GM21360 (cell line): Measurements from ENCODE around the gene CPXM2.

Source experiments
- ATAC-seq: cut with Tn5 transposase; IDR thresholded peaks from one replicate; pipeline ENCODE4 v1.9.1; 2021; ENCODE audit warnings: mild to moderate bottlenecking, moderate library complexity; ENCODE audit not compliant: unreplicated experiment

Gene CPXM2

DNA sequence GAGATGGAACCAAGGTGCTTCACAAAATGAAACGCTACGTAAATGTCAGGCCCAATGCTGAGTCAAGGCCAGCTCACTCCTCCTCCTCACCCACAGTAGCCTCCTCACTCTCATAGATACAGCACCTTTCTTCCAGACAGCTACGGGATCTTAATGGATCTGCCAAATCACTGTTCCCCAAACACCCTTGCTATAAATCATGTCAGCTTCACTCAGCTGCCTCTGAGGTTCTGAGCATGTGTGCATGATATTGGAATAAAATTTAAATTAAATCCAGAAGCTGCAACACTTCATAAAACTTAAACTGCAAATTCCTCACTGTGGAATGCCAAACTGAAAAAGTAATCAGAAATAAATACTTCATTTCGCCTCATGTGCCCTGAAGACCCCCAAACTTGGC, 14.7 kb upstream of the CPXM2 start:
- ATAC-seq = no peak

DNA sequence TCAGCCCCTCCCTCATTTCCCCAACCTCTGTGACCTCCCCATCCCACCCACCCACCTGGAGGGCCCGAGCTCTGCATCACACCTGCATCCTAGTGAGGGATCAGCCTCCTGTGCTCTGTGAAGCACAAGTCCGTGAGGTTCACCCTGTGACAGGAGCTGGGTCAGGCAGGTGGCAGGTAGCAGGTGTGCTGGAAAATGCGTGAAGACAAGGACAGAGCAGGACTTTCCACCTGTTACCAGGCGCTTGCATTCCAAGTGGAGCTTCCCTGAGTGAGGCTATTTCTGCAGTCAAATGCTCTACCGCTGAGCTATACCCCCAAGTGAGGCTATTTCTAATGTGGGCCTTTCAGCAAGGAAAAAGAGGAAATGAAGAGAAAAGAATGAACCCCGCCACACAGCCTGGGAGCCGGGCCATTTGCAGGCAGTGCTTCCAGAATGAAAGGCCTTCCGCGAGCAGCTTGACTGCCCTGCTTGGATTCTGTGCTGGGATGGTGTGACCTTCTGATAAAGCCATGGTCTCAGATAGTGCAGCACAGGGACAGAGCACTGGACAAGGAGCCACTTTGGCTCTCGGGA, 13.3 kb upstream of the CPXM2 start:
- ATAC-seq = no peak

DNA sequence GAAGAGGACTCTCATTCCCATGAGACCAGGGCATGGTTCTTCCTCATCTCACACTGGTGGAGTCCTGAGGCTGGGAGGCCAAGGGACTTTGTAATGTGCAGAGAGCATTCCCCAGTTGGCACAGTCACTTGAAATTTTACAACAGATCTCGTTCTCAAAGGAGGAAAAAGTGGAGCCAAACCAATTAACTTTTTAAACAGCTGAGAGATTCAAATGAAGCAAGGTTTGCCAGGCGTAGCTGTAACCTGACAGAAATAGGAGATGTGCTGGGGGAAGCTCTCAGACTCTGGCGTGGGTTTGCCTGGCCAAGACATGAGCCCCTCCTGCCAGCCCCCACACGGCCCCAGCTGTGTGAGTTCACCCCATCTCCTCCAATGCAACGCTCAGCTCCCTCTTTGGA, 12.0 kb upstream of the CPXM2 start:
- ATAC-seq = no peak

- ATAC-seq = no peak
Measured at GRCh38 chr10:123901621-123902020, 10.0 kb upstream of the CPXM2 start.

DNA sequence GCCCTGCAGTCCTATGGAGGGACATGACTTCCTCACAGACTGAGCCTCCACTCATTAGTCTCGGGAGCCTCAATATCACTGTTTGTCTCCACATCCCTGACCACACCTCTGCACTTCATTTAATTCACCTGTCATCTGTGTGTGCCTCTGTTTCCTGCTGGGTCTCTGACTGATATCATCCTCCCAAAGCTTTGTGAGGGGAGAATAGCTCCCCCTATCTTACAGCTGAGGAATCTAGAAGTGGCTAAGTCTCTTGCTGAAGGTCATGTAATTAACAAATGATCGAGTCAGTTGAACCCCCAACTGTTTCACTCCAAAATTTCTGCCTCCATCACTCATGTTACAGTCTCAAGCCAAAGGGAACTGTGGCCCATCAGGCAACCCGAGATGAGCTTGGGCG, 5.5 kb upstream of the CPXM2 start:
- ATAC-seq = no peak

DNA sequence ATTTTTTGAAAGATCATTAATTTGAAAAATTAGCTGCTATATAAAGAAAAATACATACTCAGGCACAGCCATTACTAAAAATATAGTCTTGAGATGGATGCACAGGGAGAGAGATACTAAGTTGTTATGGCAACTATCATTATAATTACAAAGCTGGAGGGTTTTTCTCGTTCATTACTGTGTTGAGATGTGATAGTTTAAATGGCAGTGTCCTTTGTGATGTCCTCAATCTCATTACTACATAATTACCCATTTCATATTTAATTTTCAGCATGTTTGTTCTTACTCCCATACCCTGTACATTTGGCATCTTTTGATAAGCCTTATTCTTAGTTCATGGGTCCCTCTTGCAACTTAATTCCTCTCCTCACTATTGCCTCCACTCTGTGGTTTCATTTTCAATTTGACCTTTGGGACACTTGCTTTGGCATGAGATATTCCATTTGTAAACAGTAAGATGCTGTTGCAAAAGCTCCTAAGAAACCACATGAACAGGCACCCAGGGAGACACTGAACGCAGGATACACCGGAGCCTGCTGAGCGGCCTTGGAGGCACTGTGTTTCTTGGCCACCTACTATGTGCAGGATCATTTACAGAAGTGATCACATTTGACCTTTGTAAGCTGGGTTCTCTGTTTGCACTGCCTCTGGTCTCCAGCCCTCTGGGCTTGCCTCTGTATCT, 4.8 kb upstream of the CPXM2 start:
- no peak for ATAC-seq

- ATAC-seq = no peak
Measured at GRCh38 chr10:123893651-123894050, 2.0 kb upstream of the CPXM2 start.

DNA sequence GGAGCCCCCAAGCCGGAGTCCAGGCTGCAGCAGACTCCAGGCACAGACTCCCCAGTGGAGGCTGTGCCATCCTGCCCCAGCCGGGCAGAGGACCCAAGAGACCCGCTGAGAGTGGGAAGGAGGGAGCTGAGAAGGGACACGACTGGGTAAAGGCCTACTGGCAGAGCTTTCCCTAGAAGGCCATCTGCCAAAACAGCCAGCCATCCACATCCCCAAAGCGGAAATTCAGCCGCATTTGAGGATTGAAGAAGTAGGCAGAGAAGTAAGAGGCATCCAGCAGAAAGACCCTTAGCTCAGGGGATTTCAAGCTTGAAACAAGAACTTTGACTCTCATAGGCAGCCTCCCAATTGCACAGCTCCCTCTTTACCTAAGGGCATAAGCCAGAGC, 857 bp downstream of the CPXM2 start:
- ATAC-seq = no peak

- no peak for ATAC-seq
Measured at GRCh38 chr10:123890226-123890625, 1.4 kb downstream of the CPXM2 start.

DNA sequence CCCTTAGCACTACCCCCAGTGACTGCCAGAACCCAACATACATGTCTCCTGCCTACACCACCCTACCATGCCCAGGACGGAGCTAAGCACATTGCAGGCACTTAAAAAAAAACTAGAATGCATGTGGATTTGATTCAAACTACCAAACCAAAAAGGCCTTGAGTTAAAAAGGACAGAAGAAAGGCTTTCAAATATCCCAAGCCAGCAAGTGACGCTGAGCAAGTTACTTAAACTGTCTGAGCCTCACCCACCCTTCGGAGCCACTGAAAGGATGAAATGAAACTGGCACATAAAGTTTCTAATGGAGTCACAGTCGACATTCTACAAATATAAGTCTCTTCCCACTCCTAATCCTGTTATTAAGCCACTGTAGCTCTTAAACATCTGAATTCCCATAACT, 1.8 kb downstream of the CPXM2 start:
- no peak for ATAC-seq

GRCh38 chr10:123888751-123889150, 2.9 kb downstream of the CPXM2 start:
- ATAC-seq = no peak

DNA sequence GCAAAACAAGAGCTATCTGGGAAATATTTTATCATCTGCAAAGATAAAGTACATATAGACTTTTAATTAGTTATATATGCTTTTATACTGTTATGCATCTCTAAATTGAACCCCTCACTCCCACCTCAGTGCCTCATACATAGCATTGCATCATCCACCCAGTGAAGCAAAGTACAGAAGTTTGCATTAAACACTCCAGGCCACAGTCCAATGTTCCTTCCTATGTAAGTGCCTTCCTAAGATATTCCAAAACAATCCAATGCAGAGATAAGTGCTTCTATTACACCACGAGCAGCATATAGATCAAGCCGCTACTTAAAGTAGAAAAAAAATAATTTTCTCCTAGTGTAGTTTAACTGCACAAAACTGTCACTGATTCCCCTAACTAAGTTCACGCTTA, 3.4 kb downstream of the CPXM2 start:
- ATAC-seq = no peak

DNA sequence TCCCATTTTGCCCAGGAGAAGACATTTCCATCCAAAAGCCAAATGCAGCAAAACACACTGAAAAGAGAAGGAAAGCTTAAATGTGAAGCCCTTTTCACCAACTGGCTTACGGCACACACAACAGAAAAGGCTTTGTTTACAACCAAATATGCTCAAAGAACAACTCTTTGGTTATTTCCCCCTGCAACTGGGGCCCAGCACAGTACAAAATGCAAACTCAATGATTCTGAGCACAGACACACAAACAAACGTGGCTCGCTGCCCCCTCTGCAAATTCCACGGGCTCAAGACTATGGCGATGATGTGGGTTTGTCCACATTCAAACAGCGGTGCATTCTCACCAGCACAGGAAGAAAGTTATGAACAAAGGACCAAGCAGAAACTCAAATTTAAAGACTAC, 5.3 kb downstream of the CPXM2 start:
- no peak for ATAC-seq

- ATAC-seq = no peak
Measured at GRCh38 chr10:123885406-123886170, 6.0 kb downstream of the CPXM2 start.

GRCh38 chr10:123884907-123885381, 6.7 kb downstream of the CPXM2 start:
- ATAC-seq = no peak

DNA sequence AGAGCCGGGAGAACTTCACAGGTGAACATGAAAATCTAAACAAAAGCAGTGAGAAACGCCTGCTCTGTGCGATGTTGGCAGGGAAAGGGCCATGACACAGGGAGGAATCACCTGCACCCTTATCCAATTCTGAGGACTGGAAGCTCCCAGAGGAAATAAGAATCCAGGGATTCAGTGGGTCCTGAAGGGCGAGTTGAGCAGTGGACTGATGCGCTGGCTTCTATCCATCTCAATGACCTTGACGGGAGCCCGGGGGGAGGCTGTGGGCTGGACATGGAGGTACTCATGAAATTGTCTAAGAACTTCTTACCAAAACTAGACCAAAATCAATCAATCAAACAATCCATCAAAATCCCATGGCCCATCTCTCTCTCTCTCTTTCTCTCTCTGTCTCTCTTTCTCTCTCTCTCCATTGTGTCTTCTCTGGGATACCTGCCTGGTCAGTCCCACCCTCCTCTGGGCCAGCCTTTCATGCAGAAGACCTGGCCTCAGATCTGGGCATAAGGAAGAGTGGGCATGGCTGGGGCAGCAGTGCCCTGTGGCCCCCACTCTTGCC, 7.2 kb downstream of the CPXM2 start:
- ATAC-seq = no peak

- ATAC-seq = no peak
Measured at GRCh38 chr10:123883673-123884320, 7.8 kb downstream of the CPXM2 start.

DNA sequence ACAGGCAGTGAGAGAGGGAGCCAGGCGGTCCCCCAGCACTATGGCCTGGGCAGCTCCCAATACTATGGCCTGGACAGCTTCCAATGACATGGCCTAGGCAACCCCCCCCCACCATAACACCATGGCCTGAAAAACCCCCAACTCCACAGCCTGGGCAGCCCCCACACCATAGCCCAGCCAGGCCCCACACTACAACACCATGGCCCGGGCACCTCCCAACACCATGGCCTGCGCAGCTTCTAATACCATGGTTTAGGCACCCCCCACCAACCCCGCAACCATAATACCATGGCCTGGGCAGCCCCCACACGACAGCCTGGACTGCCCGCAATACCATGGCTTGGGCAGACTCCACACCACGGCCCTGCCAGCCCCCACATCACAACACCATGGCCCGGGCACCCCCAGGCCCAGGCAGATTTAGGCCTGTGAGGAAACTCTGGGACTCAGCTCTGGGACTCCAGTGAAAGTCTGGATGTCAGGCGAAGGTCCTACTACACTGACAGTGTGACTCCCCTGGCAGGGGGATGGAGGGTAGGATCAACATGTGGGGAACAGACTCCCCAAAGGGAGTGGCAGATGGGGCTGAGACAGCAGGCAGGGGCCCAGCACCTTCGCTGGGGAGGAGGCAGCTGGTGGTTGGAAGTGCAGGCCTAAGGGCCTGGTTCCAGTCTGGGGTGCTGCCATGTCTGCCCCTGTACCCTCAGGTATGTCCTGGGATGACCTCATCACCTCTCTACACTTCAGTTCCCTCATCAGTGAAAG, 8.7 kb downstream of the CPXM2 start:
- no peak for ATAC-seq

DNA sequence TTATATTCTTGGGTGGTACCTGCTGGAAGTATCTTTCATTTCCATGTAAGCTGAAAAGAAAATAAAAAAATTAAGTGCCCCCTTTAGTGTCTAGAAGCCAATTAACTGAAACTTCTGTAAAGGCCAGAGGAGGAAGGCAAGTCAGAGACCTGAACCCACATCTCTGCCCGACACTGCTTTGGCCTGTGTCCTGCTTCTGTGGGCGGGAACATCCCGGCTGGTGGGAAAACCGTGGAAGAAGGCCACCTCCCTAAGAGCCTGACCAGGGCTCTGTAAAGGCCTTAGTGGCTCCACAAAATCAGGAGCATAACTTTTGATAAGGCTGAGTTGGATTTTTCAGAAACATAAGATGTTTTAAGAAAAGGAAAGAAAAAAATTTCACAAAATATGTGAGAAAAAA, 9.4 kb downstream of the CPXM2 start:
- ATAC-seq = no peak

GRCh38 chr10:123879606-123880257, 11.9 kb downstream of the CPXM2 start:
- no peak for ATAC-seq
